GM15510 (cell line): ENCODE data around the gene CTH.

Experiments
- POLR2A ChIP-seq: IDR thresholded peaks from 3 replicates; pipeline ENCODE4 v1.6.1; 2011; ENCODE audit warnings: borderline replicate concordance; ENCODE audit not compliant: insufficient read length; ENCODE audit errors: extremely low read depth

The CTH gene

DNA sequence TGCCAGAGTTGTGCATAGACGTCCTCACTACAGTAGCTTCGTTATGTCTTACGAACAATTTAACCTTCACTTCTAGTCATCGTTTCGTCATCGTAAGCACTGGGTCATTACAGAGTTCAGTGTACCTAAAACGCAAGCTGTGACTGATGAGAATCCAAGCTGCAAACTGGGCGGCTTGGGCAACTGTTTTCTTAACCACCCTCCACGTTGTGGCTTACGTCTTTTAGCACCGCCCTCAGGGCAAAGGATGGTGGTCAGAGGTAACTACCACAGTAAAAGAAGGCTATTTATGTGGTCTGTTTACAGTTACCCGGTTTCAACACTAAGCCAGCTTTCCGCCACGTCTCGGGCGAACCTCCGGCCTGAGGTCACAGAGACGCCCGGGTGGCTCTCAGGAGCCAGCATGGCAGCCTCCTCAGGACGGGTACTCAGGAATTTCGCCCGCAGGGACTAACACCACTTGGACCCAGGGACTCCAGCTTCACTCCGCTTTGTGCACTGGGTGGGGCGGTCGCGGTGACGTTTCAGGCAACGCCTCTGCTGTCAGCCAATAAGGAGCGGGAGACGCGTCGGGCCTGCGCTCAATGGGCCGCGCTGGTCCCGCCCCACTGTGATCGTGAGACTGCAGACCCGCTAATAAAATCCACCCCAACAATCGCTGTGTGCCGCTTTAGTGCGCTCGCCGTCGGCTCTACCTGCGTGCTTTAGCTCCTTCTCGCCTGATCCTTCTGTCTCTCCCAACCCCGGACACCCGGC, at the start of gene CTH:
CTH (plus strand) TSS at position 665 of the 756 bp plus-strand sequence. CDS start 148 bp downstream, outside the sequence.
- peak; percentile 97 for TF ChIP-seq POLR2A

DNA sequence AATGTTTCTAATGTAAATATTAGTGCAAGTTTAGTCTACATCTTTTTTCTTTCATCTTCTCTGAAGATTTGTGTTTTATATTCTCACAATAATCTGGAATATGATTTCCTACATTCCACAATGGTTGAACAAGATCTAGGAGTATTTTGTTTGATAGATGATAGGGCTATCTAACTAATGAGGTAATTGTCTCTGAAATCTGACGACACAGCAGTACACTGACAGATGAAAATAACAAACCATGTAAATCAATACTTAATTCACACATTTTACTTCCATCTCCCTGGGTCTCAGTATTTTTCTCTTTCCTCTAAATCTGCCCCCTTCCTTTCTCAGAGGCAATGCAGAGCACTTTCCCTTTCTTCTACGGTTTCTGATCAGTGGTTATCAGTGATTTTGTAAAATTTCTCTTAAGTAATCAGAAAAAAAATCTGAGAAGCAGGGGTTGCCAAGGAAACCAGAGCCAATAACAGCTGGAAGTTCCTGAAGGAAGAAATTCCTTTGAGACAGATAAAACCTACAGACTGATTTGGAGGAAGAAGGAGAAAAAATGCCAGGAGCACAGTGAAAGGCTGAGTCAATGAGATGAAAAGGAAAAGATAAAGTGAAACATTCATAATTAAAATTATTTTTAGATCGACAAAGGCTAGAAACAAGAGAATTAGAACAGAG, 49.2 kb upstream of the CTH start:
- TF ChIP-seq POLR2A: no peak

- TF ChIP-seq POLR2A: no peak
Observed at GRCh38 chr1:70364439-70364838, 46.6 kb upstream of the CTH start.

GRCh38 chr1:70372426-70372825, 38.6 kb upstream of the CTH start:
- no peak for TF ChIP-seq POLR2A

- no peak for TF ChIP-seq POLR2A
Observed at GRCh38 chr1:70376196-70376595, 34.9 kb upstream of the CTH start.

GRCh38 chr1:70382682-70383081, 28.4 kb upstream of the CTH start:
- no peak for TF ChIP-seq POLR2A

- no peak for TF ChIP-seq POLR2A
Observed at GRCh38 chr1:70383483-70383882, 27.6 kb upstream of the CTH start.

DNA sequence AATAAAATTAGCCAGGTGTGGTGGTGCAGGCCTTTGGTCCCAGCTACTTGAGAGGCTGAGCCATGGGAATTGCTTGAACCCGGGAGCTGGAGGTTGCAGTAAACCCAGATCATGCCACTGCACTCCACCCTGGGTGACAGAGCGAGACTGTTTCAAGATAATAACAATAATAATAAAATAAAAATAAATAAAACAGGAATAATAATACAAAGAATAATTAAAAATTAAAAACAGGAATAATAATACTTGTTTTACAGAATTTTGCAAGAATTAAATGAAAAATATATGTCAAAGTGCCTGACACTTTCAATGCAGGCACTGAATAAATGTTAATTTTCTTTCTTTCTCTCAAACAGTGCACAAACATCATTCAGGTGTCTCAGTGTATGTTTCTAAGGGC, 26.5 kb upstream of the CTH start:
- no peak for TF ChIP-seq POLR2A

DNA sequence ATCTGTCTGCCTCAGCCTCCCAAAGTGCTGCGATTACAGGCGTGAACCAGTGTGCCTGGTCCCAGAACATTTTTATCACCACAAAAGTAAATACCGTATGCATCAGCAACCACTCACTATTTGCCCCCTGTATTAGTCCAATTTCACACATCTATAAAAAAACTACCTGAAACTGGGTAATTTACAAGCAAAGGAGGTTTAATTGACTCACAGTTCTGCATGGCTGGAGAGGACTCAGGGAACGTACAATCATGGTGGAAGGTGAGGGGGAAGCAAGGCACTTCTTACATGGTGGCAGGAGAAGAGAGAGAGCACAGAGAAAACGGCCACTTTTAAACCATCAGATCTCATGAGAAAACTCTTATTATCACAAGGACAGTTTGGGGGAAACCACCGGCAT, 25.6 kb upstream of the CTH start:
- no peak for TF ChIP-seq POLR2A

- no peak for TF ChIP-seq POLR2A
Observed at GRCh38 chr1:70386121-70386520, 24.9 kb upstream of the CTH start.

GRCh38 chr1:70387507-70387906, 23.6 kb upstream of the CTH start:
- no peak for TF ChIP-seq POLR2A

DNA sequence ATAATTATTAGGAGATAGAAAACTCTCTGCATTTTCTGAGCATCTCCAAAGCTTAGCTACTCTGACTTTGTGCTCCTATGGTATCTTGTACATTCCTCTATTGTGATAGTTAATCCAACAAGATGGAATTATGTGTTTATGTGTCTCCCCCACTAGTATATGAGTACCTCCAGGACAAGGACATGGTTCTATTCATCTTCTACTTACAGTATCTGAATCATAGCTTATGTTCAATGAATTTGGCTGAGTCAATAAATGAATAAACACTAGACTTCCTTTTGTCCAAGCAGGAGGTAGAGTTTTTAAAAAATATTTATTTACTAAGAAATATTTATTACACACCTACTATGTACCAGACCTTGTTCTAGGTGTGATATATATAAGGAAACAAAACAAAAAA, 18.4 kb upstream of the CTH start:
- no peak for TF ChIP-seq POLR2A

DNA sequence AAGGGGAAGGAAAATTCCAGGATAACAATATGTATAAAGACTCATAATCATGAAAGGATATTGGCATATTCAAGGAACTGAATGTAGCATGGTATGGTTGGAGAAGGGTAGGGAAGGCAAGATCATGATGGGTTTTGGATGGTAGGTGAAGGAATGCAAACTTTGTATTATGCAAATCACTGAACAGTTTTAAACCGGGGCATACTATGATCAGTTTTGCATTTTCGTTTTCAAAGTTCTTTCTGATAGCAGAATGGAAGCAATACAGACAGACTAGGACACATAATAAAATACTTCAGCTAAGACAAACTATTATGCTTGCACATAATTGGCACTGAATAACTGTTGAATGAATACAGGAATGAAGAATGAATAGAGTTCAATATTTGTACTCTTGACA, 14.5 kb upstream of the CTH start:
- no peak for TF ChIP-seq POLR2A

DNA sequence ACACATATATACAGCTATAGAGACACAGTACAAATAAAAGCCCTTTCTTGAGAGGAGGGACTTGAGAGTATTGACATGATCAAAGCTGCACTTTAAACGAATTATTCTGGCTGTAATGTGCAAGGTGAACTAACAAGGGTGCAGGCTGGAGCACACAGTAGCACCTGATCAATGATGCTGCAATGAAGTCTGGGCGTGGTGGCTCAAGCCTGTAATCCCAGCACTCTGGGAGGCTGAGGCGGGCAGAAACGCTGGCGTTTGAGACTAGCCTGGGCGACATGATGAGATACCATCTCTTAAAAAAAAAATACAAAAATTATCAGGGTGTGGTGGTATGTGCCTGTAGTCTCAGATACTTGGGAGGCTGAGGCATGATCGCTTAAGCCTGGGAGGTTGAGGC, 14.1 kb upstream of the CTH start:
- TF ChIP-seq POLR2A: no peak

DNA sequence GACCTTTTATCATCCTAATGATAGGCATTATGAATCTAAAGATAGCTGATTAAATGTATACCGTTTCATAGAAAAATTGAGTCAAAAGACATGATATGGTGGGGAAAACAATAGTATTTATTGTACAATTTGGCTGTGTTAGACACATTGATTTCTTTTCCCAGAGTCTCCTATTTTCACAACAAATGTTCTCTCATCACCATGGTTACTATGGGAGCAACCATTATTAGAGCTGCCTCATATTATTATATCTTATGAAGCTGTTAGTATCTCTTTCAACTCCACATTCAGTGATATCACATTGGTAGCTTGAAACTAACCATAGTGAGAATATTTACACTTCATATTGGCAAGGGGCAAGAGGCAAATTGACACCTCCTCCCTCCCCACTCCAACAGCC, 10.7 kb upstream of the CTH start:
- TF ChIP-seq POLR2A: no peak

GRCh38 chr1:70401974-70402373, 9.1 kb upstream of the CTH start:
- TF ChIP-seq POLR2A: no peak
